Measurements from ENCODE around the gene GIPC1.
A peak's percentile ranks its signal among the peaks of the same experiment; 100 is the strongest.

Gene GIPC1

GRCh38 chr19:14530506-14530905, 34.6 kb upstream of the GIPC1 start:
- no peaks in the 10 kb centered on the region for H3K9me3 ChIP-seq (ENCODE audit: insufficient read depth, low read depth, low read length)
- H3K9ac ChIP-seq (ENCODE audit: low read depth, low read length) = no peak overlapping the region
- H3K4me1 ChIP-seq (ENCODE audit: insufficient read depth, low read length) = 0 out of 2 replicates have a peak, but pooled peaks cover 7% of the 10 kb centered on the region
- no peaks in the 10 kb centered on the region for H3K36me3 ChIP-seq (ENCODE audit: insufficient read depth, low read length)
- WGBS = 86% methylated on average over 3 of the region's 3 CpGs
- no peaks in the 10 kb centered on the region for H3K27me3 ChIP-seq (ENCODE audit: insufficient read depth, low read length)
- H3K27ac ChIP-seq (ENCODE audit: low read depth, low read length) = no peak overlapping the region
- peak overlapping the region; percentile 81 for H3K4me3 ChIP-seq (ENCODE audit: low read length)

- H3K4me3 ChIP-seq (ENCODE audit: low read length) = peak overlapping the region; percentile 81
- H3K27ac ChIP-seq (ENCODE audit: low read depth, low read length) = peak overlapping the region; percentile 56
- H3K27me3 ChIP-seq (ENCODE audit: insufficient read depth, low read length) = no peaks in the 10 kb centered on the region
- H3K36me3 ChIP-seq (ENCODE audit: insufficient read depth, low read length) = no peaks in the 10 kb centered on the region
- H3K9ac ChIP-seq (ENCODE audit: low read depth, low read length) = peak overlapping the region; percentile 84
- 0 out of 2 replicates have a peak, but pooled peaks cover 7% of the 10 kb centered on the region for H3K4me1 ChIP-seq (ENCODE audit: insufficient read depth, low read length)
- no peaks in the 10 kb centered on the region for H3K9me3 ChIP-seq (ENCODE audit: insufficient read depth, low read depth, low read length)
- WGBS = 2% methylated on average over 18 of the region's 18 CpGs
Observed at GRCh38 chr19:14530005-14530348, 34.0 kb upstream of the GIPC1 start.

- H3K4me1 ChIP-seq (ENCODE audit: insufficient read depth, low read length) = 0 out of 2 replicates have a peak, but pooled peaks cover 7% of the 10 kb centered on the region
- H3K9me3 ChIP-seq (ENCODE audit: insufficient read depth, low read depth, low read length) = no peaks in the 10 kb centered on the region
- H3K4me3 ChIP-seq (ENCODE audit: low read length) = peak within 1 kb of the TSS; percentile 81
- H3K27ac ChIP-seq (ENCODE audit: low read depth, low read length) = peak within 1 kb of the TSS; percentile 56
- H3K9ac ChIP-seq (ENCODE audit: low read depth, low read length) = peak within 1 kb of the TSS; percentile 84
- H3K36me3 ChIP-seq (ENCODE audit: insufficient read depth, low read length) = no peaks in the 10 kb centered on the region
- no peaks in the 10 kb centered on the region for H3K27me3 ChIP-seq (ENCODE audit: insufficient read depth, low read length)
- WGBS = under 1% methylated on average over 59 of the region's 59 CpGs
Observed at GRCh38 chr19:14529254-14530004, 33.5 kb upstream of the GIPC1 start, which contains the start of gene TECR. Gene TECR, plus strand, starts transcription at chr19:14529594. Its CDS starts 103 bp downstream, at chr19:14529697.

- 0 out of 2 replicates have a peak, but pooled peaks cover 7% of the 10 kb centered on the region for H3K4me1 ChIP-seq (ENCODE audit: insufficient read depth, low read length)
- no peak overlapping the region for H3K9ac ChIP-seq (ENCODE audit: low read depth, low read length)
- 55% methylated on average over 39 of the region's 39 CpGs for WGBS
- no peaks in the 10 kb centered on the region for H3K27me3 ChIP-seq (ENCODE audit: insufficient read depth, low read length)
- H3K4me3 ChIP-seq (ENCODE audit: low read length) = peak overlapping the region; percentile 54
- H3K27ac ChIP-seq (ENCODE audit: low read depth, low read length) = no peak overlapping the region
- H3K9me3 ChIP-seq (ENCODE audit: insufficient read depth, low read depth, low read length) = no peaks in the 10 kb centered on the region
- H3K36me3 ChIP-seq (ENCODE audit: insufficient read depth, low read length) = no peaks in the 10 kb centered on the region
Observed at GRCh38 chr19:14528419-14529253, 32.7 kb upstream of the GIPC1 start.

- Histone ChIP-seq H3K9me3 (ENCODE audit: insufficient read depth, low read depth, low read length) (no peaks in the 10 kb centered on the region), H3K36me3 (ENCODE audit: insufficient read depth, low read length) (no peaks in the 10 kb centered on the region), H3K4me1 (ENCODE audit: insufficient read depth, low read length) (0 out of 2 replicates have a peak, but pooled peaks cover 7% of the 10 kb centered on the region), H3K4me3 (ENCODE audit: low read length) (no peak overlapping the region), H3K27ac (ENCODE audit: low read depth, low read length) (no peak overlapping the region), H3K9ac (ENCODE audit: low read depth, low read length) (no peak overlapping the region), H3K27me3 (ENCODE audit: insufficient read depth, low read length) (no peaks in the 10 kb centered on the region)
- 95% methylated on average over 3 of the region's 4 CpGs for WGBS
Observed at GRCh38 chr19:14526423-14526822, 30.5 kb upstream of the GIPC1 start.

- WGBS = 64% methylated on average over 5 of the region's 6 CpGs
- Histone ChIP-seq H3K27me3 (ENCODE audit: insufficient read depth, low read length) (no peaks in the 10 kb centered on the region), H3K4me3 (ENCODE audit: low read length) (no peak overlapping the region), H3K4me1 (ENCODE audit: insufficient read depth, low read length) (0 out of 2 replicates have a peak, but pooled peaks cover 7% of the 10 kb centered on the region), H3K9ac (ENCODE audit: low read depth, low read length) (no peak overlapping the region), H3K27ac (ENCODE audit: low read depth, low read length) (no peak overlapping the region), H3K36me3 (ENCODE audit: insufficient read depth, low read length) (no peaks in the 10 kb centered on the region), H3K9me3 (ENCODE audit: insufficient read depth, low read depth, low read length) (no peaks in the 10 kb centered on the region)
Observed at GRCh38 chr19:14525729-14526128, 29.8 kb upstream of the GIPC1 start.

GRCh38 chr19:14520543-14520942, 24.6 kb upstream of the GIPC1 start:
- peaks cover 9% of the 10 kb centered on the region; the same call in 1 of the 2 replicates for H3K4me1 ChIP-seq (ENCODE audit: insufficient read depth, low read length)
- H3K9ac ChIP-seq (ENCODE audit: low read depth, low read length) = no peak overlapping the region
- 0 out of 2 replicates have a peak overlapping the region, but pooled peaks have one; percentile 36 for H3K27ac ChIP-seq (ENCODE audit: low read depth, low read length)
- 90% methylated on average over 4 of the region's 4 CpGs for WGBS
- no peaks in the 10 kb centered on the region for H3K27me3 ChIP-seq (ENCODE audit: insufficient read depth, low read length)
- no peak overlapping the region for H3K4me3 ChIP-seq (ENCODE audit: low read length)
- no peaks in the 10 kb centered on the region for H3K9me3 ChIP-seq (ENCODE audit: insufficient read depth, low read depth, low read length)
- H3K36me3 ChIP-seq (ENCODE audit: insufficient read depth, low read length) = peaks cover 13% of the 10 kb centered on the region

GRCh38 chr19:14519860-14520407, 24.0 kb upstream of the GIPC1 start:
- Histone ChIP-seq H3K9me3 (ENCODE audit: insufficient read depth, low read depth, low read length) (no peaks in the 10 kb centered on the region), H3K27me3 (ENCODE audit: insufficient read depth, low read length) (no peaks in the 10 kb centered on the region), H3K4me3 (ENCODE audit: low read length) (no peak overlapping the region), H3K4me1 (ENCODE audit: insufficient read depth, low read length) (peaks cover 9% of the 10 kb centered on the region; the same call in 1 of the 2 replicates), H3K9ac (ENCODE audit: low read depth, low read length) (no peak overlapping the region), H3K36me3 (ENCODE audit: insufficient read depth, low read length) (peaks cover 19% of the 10 kb centered on the region), H3K27ac (ENCODE audit: low read depth, low read length) (peak overlapping the region; percentile 58; the same call in 1 of the 2 replicates)
- WGBS = 50% methylated on average over 2 of the region's 2 CpGs

GRCh38 chr19:14519245-14519859, 23.4 kb upstream of the GIPC1 start:
- Histone ChIP-seq H3K27ac (ENCODE audit: low read depth, low read length) (peak overlapping the region; percentile 58; the same call in 1 of the 2 replicates), H3K4me1 (ENCODE audit: insufficient read depth, low read length) (peaks cover 9% of the 10 kb centered on the region; the same call in 1 of the 2 replicates), H3K27me3 (ENCODE audit: insufficient read depth, low read length) (no peaks in the 10 kb centered on the region), H3K4me3 (ENCODE audit: low read length) (no peak overlapping the region; the same call in 1 of the 2 replicates), H3K36me3 (ENCODE audit: insufficient read depth, low read length) (peaks cover 25% of the 10 kb centered on the region), H3K9me3 (ENCODE audit: insufficient read depth, low read depth, low read length) (no peaks in the 10 kb centered on the region), H3K9ac (ENCODE audit: low read depth, low read length) (no peak overlapping the region)
- WGBS = 92% methylated on average over 20 of the region's 22 CpGs

- peak within 1 kb of the TSS; percentile 85 for H3K9ac ChIP-seq (ENCODE audit: low read depth, low read length)
- H3K4me1 ChIP-seq (ENCODE audit: insufficient read depth, low read length) = peaks cover 9% of the 10 kb centered on the region; the same call in 1 of the 2 replicates
- H3K27ac ChIP-seq (ENCODE audit: low read depth, low read length) = peak within 1 kb of the TSS; percentile 75
- no peaks in the 10 kb centered on the region for H3K9me3 ChIP-seq (ENCODE audit: insufficient read depth, low read depth, low read length)
- H3K36me3 ChIP-seq (ENCODE audit: insufficient read depth, low read length) = peaks cover 31% of the 10 kb centered on the region
- peak within 1 kb of the TSS; percentile 86 for H3K4me3 ChIP-seq (ENCODE audit: low read length)
- WGBS = under 1% methylated on average over 81 of the region's 82 CpGs
- H3K27me3 ChIP-seq (ENCODE audit: insufficient read depth, low read length) = no peaks in the 10 kb centered on the region
Observed at GRCh38 chr19:14517840-14518505, 22.0 kb upstream of the GIPC1 start, which contains the start of gene DNAJB1. Gene DNAJB1, minus strand, starts transcription at chr19:14518397. Its CDS starts 48 bp downstream, at chr19:14518349.
